HG03565 (cell line): Measurements from ENCODE around the gene NQO1.
"Not testable (repeated sequence)": the region's sequence is repeated elsewhere in the genome, so short reads cannot be mapped to it uniquely, and the experiment has no call there.

Experiments used
- ATAC-seq: cut with Tn5 transposase; IDR thresholded peaks from one replicate; pipeline ENCODE4 v1.9.1; 2021; ENCODE audit warnings: mild to moderate bottlenecking, moderate library complexity; ENCODE audit not compliant: unreplicated experiment

NQO1 gene

DNA sequence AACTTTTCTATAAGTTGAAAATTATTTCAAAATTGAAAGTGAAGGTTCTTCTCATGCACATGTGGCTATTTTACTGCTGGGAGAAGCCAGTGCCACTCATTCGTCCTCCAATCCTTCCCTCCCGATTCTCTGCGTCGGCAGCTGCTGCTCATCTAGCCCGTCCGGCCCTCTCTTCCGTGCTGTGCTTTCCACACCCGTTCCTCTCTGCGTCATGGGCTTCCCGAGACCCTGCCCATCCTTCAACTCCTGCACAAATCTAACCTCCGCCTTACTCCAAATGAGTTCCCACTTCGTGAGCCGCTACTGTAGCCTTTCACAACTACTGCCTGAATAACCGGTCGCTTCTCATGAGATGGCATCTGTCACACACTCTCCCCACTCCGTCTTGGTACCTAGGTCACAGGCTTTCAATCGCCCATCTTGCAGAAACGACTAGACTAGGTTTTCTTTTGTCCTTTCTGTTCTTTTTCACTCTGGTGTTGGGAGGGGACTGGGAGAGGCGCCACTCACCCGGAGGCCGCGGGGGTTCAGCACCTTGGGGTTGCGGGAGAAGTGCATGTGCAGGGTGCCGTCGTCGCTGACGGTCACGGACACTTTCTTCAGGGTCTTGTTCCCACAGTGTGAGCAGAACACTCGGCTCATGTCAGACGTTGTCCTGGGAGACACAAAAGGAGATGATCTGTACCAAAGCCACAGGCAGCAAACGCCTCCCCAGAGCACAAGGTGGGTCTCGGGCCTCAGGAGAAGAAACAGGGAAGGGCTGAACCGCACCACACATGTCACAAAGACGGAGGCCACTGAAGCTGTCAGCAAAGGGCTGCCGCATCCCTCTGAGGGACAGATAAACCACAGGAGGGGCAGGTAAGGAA, 18.2 kb upstream of the NQO1 start:
- no peak for ATAC-seq

DNA sequence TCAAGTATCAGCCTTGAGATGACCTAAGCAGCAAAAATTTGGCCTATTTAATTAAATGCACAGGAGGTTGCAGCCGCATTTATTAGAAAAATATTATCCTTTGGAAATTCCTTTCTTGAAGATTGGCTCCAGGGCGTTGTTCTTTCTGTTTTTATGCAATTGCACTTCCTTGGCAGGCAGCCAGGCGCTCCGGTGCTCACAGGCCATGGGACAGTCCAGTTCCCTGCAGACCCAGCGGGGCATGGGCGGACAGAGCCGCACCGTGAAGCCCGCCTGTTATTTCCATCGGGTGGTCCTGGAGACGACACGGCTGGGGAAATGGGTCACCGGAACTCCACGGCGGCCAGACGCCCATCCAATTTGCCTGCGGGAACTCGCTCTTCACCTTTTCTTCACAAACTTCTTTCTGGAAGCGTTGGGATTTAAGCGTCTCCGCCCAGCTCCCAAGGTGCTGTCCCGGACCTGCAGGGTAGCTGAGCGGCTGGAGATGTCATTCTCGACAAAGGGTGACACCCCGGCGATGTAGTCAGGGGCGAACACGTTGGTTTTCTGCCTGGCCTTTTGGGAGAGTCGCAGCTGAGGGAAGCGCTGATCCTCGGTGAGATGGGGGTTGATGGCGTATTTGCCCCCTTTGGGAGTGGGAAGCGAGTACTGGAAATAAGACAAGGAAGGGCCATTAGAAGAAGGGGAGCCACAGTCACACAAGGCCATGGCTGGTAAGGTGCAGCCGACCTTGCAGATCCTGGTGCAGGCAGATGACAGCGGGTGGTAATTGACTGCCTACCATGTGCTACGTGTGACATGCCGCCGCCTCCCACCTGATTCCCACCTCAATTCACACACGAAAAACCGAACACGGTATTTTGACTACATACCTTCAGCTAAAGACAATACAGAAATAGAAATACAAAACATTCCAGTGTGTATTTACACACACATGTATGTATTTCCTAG, 15.9 kb upstream of the NQO1 start:
- no peak for ATAC-seq

DNA sequence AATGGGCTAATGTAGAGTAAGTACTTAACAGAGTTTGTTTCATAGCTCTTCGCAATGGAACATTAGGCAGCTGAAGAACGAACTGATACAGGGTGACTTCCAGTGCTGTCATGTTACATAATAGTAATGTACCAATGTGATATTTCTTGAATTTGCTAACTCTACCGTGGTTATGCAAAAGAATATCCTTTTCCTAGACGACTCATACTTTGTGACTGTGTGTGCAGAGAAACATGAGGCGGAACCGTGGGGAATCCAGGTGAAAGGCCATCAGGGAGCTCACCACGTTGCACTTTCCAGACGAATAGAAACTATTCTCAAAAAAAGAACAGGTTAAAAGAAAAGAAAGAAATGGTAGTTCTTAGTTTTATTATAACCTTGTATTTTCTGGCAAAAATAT, 15.2 kb upstream of the NQO1 start:
- ATAC-seq, result no peak

DNA sequence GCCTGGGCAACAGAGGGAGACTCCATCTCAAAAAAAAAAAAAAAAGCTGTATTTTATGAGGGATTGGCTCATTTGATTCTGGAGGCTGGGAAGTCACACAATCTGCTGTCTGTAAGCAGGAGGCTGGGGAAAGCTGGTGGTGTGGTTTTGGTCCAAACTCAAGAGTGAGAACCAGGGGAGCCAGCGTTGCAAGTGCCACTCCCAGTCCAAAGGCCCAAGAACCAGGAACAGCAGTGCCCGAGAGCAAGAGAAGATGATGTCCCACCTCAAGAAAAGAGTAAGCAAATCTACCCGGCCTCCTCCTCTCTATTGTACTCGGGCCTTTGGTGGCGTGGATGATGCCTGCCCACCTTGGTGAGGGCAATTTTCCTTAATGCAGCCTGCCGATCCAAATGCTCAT, 5.7 kb upstream of the NQO1 start:
- no peak for ATAC-seq

DNA sequence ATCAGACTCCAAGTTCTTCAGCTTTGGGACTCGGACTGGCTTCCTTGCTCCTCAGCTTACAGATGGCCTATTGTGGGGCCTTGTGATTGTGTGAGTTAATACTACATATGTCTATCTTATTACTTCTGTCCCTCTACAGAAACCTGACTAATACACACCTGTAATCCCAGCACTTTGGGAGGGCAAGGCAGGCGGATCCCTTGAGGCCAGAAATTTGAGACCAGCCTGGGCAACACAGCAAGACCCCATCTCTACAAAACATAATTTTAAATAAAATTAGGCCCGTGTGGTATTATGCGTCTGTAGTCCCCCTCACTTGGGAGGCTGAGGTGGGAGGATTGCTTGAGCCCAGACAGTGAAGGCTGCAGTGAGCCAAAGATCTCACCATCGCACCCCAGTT, 4.9 kb upstream of the NQO1 start:
- not testable (repeated sequence) for ATAC-seq

- not testable (repeated sequence) for ATAC-seq
These were observed 2.7 kb upstream of the NQO1 start for GRCh38 chr16:69729030-69729429.

- no peak for ATAC-seq
These were observed 1.5 kb upstream of the NQO1 start for GRCh38 chr16:69727916-69728270.

GRCh38 chr16:69725480-69726312, 664 bp downstream of the NQO1 start:
- no peak for ATAC-seq

- ATAC-seq, result no peak
These were observed 1.3 kb downstream of the NQO1 start for GRCh38 chr16:69724981-69725479.

DNA sequence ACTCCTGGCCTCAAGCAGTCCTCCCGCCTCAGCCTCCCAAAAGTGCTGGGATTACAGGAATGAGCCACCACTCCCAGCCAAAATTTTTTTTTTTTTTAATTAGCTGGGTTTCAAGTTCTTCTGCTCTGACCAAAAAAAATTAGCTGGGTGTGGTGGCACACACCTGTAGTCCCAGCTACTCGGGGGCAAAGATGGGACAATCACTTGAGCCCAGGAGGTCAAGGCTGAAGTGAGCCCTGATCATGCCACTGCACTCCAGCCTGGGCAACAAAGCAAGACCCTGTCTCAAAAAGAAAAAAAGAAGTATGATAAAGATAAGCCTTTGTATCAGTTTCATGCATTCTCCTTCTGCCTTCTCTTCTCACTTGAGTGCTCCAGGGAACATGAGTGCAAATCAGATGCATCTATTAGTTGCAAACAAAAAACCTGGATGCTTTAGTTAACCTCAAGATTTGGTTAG, 1.9 kb downstream of the NQO1 start:
- ATAC-seq, result no peak

GRCh38 chr16:69721441-69721957, 4.9 kb downstream of the NQO1 start:
- ATAC-seq, result no peak

DNA sequence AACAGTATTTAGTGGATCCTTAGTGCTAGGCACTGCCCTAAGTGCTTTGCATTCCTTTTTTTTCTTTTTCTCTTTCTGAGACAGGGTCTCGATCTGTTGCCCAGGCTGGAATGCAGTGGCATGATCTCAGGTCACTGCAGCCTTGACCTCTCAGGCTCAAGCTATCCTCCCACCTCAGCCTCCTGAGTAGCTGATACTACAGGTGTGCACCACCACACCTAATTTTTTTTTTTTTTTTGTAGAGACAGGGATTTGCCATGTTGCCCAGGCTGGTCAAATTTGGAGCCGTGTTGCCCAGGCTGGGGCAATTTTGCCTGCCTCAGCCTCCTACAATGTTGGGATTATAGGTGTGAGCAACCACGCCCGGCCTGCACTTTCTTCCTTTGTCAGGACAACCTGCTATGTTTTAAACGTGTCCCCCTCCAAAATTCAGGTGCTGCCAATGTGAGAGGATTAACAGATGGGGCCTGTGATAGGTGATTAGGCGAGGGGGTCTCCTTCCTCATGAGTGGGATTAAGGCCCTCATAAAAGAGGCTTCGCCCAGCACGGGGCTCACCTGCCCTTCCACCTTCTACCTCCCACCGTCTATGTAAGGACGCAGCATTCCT, 5.4 kb downstream of the NQO1 start:
- ATAC-seq, result no peak

DNA sequence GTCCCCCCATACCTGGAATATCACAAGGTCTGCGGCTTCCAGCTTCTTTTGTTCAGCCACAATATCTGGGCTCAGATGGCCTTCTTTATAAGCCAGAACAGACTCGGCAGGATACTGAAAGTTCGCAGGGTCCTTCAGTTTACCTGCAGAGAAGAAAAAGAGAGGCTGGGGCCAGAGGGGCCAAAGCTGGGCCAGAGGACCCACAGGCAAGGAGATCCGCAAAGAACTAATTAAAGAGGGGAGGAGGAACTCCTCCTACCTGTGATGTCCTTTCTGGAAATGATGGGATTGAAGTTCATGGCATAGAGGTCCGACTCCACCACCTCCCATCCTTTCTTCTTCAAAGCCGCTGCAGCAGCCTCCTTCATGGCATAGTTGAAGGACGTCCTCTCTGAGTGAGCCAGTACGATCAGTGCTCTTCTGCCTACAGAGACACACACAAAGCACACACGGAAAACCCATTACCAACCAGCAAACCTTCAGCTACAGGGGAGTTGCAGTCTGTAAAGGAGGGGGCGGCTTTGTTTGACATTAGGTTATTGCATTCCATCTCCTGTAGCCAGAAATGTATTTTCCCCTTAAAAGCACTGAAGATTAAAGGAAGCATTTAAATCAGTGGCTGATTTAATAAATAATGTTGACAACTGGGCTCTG, 8.1 kb downstream of the NQO1 start:
- ATAC-seq, result no peak

DNA sequence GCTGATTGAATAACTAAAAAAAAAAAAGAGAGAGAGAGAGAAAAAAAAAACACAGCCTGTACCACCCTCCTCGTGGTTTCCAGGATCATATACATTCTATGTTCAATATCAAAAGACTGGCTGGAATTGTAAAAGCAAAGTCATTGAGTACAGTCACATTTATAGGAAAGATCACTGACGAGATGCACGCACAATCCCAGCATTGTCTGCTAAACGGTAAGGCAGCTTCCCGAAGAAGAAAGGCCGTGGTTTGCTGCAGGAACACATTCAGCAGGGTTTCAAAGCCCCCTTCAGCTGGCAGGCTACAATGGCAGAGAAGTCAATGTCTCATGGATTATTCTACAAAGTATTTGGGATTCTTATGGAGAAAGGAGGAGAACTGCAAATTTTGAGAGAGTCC, 9.3 kb downstream of the NQO1 start:
- ATAC-seq, result no peak

DNA sequence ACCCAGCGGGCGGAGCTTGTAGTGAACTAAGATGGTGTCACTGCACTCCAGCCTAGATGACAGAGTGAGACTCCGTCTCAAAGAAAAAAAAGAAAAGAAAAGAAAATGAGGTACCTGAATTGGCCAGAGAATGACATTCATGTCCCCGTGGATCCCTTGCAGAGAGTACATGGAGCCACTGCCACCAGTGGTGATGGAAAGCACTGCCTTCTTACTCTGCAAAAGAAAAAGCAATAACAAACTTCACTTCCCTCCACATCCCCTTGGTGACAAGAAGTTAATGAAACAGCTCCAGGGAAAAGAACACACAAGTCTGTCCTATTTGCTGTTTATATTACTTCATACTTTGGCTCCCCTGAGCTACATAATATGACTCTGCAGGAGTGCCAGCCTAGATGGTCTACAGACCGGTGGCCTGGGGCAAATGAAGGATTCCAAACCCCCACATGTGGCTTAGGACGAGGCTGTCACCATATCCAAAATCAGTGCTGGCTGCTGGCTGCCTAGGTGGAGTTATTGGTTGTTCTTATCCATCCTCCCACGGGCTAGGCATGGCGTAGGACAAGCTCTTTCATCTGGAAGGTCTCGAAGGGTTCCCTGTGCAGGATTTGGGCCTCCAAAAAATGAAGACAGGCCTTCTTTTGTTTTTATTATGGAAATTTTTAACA, 13.3 kb downstream of the NQO1 start:
- ATAC-seq, result no peak

GRCh38 chr16:69712277-69712676, 14.1 kb downstream of the NQO1 start:
- ATAC-seq, result no peak

GRCh38 chr16:69711115-69711740, 15.1 kb downstream of the NQO1 start:
- ATAC-seq, result no peak

DNA sequence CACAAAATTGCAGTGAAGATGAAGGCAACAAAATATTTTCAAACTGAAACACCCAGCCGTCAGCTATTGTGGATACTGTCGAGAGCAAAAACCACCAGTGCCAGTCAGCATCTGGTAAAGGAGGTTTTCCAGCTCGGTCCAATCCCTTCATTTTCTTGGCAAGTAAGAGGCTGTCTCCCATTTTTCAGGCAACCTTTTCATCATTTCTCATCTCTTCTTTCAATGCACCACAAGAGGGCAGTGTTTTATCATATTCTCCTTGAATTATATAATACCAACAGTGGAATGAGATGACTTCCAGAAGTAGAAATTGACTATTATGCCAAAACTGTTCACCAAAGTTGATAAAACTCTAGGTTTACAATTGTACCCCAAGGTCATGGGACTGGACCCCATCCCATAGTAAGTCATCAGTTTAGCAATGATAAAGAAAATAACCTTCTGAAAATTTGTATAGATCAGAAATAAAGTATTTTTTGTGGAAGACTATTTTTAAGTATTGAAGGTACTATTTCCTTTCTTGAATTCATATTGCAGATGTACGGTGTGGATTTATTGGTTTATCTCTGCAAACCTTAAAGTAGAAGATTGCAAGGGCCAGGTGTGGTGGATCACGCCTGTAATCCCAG, 16.8 kb downstream of the NQO1 start:
- no peak for ATAC-seq
